ENCODE data around the gene MEX3B. TPM values are rescaled to one million over a fixed set of nuclear protein-coding genes. Genes with fewer than 3 reads are reported as not detected.

The MEX3B gene
- polyA plus RNA-seq (ENCODE audit: low read depth in 6 of 6): not detected

DNA sequence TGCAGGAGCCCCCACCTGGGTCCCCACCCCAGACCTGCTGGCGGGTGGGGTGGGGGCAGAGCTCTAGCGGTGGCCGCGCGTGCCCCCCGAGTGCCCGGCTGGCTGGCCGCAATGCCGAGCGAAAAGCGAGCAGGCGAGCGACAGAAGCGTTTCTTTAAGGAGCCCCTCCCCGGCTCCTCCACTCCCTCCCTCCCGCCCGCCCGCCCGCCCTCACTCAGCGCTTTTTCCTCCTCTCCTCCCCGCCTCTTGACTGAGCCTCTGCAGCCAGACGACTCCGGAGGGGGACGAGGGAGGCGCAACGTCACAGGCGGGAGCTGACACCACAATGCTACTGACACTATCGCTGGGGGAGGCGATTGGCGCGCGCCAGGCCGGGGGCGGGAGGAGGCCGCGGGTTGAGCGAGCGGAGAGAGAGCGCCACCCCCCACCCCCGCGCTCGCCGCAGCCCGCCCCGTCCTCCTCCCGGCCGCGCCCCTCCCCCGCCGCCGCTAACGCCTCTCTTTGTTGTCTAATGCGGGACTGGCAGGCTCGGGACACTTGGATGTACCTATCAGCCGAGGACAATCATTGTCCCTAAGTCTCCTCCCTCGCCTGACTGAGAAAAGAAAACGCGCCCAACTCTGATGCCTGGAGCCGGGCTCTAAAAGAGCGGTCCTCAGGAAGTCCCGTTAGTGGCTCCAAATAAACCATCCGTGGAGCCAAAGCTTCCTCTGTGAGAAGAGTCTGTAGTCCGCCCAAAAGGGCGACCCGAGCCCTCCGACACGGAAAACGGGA is at the start of gene MEX3B:
Gene MEX3B, minus strand, starts transcription at position 127 of the 774 bp plus-strand sequence. CDS start 313 bp downstream, outside the sequence.
- ATAC-seq (ENCODE audit: low read depth in 2 of 2): peak; percentile 38 to 41
- Mint-ChIP-seq H3K4me3 (peak within 1 kb of the TSS; percentile 89 to 96 (median 93)), H3K4me1 (peaks cover 13 to 22% (median 16%) of the 10 kb centered on the region in 3 donors), H3K9me3 (peaks cover 0 to 1% (median 0%) of the 10 kb centered on the region in 7 donors), H3K27ac (peak within 1 kb of the TSS; percentile 28 to 90 (median 73)), H3K27me3 (peaks cover 5 to 30% (median 9%) of the 10 kb centered on the region in 3 donors), H3K36me3 (no peaks in the 10 kb centered on the region)
- peak; percentile 72 for DNase-seq

DNA sequence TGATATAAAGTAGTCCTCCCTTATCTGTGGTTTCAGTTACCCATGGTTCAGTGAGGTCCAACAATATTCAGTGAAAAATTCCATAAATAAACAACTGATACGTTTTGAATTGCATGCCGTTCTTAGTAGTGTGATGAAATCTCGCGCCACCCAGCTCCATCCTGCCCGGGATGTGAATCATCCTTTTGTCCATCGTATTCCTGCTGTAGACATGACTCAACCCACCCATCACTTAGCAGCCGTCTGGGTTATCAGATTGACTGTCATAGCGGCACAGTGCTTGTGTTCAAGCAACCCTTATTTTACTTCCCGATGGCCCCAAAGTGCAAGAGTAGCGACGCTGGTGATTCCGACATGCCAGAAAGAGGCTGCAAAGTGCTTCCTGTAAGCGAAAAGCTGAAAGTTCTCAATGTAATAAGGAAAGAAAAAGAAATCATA is 48.0 kb upstream of the MEX3B start:
- Mint-ChIP-seq H3K27ac (no peak overlapping the region), H3K9me3 (peaks cover 0 to 7% (median 4%) of the 10 kb centered on the region in 7 donors), H3K27me3 (peaks cover 0 to 8% (median 7%) of the 10 kb centered on the region in 3 donors), H3K4me1 (no peaks in the 10 kb centered on the region), H3K36me3 (no peaks in the 10 kb centered on the region), H3K4me3 (no peak overlapping the region)
- no peak for ATAC-seq (ENCODE audit: low read depth in 2 of 2)
- no peak for DNase-seq

DNA sequence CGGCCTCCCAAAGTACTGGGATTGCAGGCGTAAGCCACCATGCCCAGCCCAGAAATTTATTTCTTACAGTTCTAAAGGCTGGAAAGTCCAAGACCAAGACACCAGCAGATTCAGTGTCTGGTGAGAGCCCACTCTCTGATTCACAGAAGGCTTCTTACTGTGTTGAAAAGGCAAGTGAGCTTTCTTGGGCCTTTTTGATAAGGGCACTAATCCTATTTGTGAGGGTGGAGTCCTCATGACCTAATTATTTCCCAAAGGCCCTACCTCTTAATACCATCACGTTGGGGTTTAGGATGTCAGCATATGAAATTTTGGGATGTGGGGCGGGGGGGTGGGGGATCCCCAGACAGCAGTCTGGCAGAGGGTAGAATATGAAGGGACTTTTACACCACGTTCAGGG is 47.5 kb upstream of the MEX3B start:
- Mint-ChIP-seq H3K36me3 (no peaks in the 10 kb centered on the region), H3K4me1 (no peaks in the 10 kb centered on the region), H3K27me3 (peaks cover 0 to 8% (median 7%) of the 10 kb centered on the region in 3 donors), H3K27ac (no peak overlapping the region), H3K4me3 (no peak overlapping the region), H3K9me3 (peaks cover 0 to 7% (median 4%) of the 10 kb centered on the region in 7 donors)
- DNase-seq (no peak), ATAC-seq (ENCODE audit: low read depth in 2 of 2) (no peak)

DNA sequence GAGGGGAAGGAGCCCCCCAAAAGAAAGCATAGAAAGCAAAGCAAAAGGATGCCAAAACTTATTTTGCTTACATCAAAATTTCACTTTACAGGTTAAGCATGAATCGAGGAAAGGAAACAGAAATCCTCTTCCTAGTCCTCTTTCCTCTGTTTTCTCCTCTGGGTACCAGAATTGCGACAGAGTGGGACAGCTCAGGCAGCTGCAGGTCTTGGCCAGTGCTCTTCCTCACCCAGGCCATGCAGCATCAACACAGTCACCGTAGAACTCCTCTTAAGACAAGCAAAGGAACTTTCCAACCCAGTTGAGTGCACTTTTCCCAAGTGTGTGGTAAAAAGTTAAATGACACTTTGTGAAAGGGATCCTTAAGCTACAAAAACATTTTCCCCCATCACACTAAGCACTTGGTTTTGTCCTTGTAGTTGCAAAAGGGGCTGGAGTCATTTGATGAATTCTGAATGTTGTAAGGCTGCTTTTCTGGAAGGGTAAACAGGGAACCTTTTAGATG is 45.9 kb upstream of the MEX3B start:
- Mint-ChIP-seq H3K4me3 (no peak overlapping the region), H3K36me3 (no peaks in the 10 kb centered on the region), H3K4me1 (no peaks in the 10 kb centered on the region), H3K27ac (no peak overlapping the region), H3K9me3 (peaks cover 0 to 7% (median 4%) of the 10 kb centered on the region in 7 donors), H3K27me3 (peaks cover 0 to 8% (median 7%) of the 10 kb centered on the region in 3 donors)
- ATAC-seq (ENCODE audit: low read depth in 2 of 2) (no peak), DNase-seq (no peak)

DNA sequence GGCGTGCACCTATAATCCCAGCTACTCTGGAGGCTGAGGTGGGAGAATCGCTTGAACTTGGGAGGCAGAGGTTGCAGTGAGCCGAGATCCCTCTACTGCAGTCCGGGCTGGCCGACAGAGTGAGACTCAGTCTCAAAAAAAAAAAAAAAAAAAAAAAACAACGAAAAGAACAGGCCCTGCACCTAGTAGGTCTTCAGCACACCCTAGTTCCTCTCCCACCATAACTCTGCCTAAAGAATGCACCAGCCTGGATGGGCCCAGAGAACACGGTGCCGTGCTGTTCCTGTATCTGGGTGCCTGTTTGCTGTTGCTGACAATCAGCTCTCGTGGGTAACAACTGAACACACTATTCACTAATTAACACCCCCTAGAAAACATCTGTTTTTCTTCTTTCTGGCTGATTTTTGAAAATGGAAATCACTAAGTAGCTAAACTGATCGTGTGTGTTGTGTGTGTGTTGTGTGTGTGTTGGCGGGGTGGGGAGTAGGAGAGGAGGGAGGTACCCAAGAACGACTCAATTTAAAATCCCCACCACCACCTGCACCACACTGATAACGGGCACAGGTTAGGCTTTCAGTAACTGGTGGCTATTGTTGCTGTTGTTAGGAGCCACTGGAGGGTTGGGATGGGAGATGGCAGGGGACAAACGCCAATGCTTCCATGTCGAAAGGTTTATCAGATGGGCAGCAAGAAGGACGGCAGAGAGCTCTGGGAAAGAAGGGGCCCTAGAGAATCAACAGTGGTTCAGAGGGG is 40.6 kb upstream of the MEX3B start:
- peaks cover 11 to 14% (median 14%) of the 10 kb centered on the region in 3 donors for H3K27me3 Mint-ChIP-seq
- ATAC-seq (ENCODE audit: low read depth in 2 of 2) (no peak), DNase-seq (no peak)
- no peaks in the 10 kb centered on the region for H3K4me1 Mint-ChIP-seq
- H3K27ac Mint-ChIP-seq: no peak overlapping the region
- no peak overlapping the region for H3K4me3 Mint-ChIP-seq
- no peaks in the 10 kb centered on the region for H3K36me3 Mint-ChIP-seq
- peaks cover 0 to 2% (median 0%) of the 10 kb centered on the region in 7 donors for H3K9me3 Mint-ChIP-seq

DNA sequence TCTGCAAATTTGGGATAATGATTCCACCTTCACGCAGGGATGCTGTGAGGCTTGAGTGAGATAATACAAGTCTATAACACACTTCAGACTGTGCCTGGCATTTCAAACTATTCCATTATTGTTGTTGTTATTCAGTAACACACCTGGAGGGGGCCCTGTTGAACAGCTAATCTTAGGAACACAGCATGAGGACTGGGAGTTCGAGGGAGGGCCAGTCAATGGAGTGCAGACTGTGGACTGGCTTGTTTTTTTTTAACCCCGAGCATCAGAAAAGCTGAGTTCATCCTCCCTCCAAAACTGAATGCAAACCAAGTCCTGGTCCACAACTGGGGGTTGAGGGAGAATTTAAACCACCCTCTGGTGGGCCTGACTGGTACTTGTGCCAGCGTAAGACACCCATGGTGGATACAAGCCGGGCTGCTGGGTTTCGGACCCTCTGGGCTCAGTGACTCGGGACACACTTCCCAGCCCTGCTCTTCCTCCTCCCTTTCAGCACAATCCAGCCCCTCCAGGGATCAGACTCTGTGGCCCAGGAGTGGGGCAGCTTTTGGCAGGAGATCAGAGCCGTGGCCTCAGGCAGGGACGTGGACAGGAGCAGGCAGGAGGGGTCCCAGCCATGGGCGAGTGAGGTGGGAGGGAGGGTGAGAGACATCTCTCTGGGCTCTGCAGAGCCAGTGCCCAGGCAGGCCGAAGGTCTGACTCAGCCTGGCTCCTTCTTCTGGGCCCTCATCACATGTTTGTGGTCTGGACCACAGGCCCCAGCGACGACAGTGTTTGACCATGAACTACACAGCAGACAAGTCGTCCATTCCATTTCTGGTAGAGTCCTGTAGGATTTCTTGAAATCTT is 36.3 kb upstream of the MEX3B start:
- Mint-ChIP-seq H3K27ac (peak overlapping the region in 1 of 6 donors; percentile 22), H3K36me3 (no peaks in the 10 kb centered on the region), H3K9me3 (peaks cover 0 to 4% (median 2%) of the 10 kb centered on the region in 7 donors), H3K4me1 (no peaks in the 10 kb centered on the region), H3K4me3 (no peak overlapping the region), H3K27me3 (peaks cover 29 to 39% (median 30%) of the 10 kb centered on the region in 3 donors)
- no peak for ATAC-seq (ENCODE audit: low read depth in 2 of 2)
- DNase-seq: no peak

DNA sequence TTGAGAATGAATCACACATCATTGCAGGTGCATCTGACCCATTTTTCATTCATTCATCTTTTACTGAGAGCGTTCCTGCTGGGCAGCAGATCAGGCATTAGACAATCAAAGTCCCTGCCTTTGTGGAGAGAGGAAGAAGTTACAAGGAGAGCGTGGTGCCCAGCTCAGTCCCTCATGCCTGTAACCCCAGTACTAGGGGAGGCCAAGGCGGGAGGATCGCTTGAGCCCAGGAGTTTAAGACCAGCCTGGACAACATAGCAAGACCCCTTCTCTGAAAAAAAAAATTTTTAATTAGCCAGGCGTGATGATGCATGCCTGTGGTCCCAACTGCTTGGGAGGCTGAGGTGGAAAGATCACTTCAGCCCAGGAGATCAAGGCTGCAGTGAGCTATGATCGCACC is 35.0 kb upstream of the MEX3B start:
- Mint-ChIP-seq H3K27me3 (peaks cover 30 to 47% (median 39%) of the 10 kb centered on the region in 3 donors), H3K27ac (peak overlapping the region in 1 of 6 donors; percentile 18), H3K9me3 (peaks cover 0 to 4% (median 2%) of the 10 kb centered on the region in 7 donors), H3K4me3 (no peak overlapping the region), H3K36me3 (no peaks in the 10 kb centered on the region), H3K4me1 (no peaks in the 10 kb centered on the region)
- DNase-seq (no peak), ATAC-seq (ENCODE audit: low read depth in 2 of 2) (no peak)

DNA sequence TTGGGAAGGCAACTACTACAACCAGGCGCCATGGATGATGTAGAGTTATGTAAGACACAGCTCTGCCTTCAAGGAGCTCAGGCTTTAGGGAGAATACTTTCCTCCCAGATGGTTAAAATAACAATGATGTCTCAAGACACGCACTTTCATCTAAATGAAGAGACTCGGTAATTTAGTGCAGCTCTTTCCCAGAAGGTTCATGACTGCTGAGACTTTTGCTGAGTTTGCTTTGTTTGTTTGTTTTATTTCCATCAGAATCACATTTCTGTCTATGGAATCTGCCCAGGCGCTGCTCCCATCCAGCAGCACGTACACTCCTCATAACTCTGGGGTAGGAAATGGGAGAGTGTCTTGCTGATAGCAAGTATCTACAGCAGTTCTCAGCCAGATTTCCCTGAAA is 33.9 kb upstream of the MEX3B start:
- Mint-ChIP-seq H3K27me3 (peaks cover 25 to 42% (median 33%) of the 10 kb centered on the region in 3 donors), H3K4me1 (no peaks in the 10 kb centered on the region), H3K4me3 (no peak overlapping the region)

DNA sequence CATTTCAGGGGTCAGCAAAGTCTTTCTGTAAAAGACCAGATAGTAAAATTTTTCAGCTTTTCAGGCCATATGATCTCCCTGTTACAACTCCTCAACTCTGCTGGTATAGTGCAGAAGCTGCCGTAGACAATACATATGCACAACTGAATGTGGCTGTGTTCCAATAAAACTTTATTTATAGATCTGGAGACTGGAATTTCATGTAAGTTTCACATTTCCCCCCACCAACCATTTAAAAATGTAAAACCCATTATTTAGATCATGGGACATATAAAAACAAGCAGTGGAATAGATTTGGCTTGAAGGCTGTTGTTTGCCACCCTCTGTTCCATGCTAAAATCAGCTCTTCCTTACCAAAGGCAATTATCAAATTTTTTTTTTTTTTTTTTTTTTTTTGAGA is 28.8 kb upstream of the MEX3B start:
- Mint-ChIP-seq H3K27ac (no peak overlapping the region), H3K4me1 (no peaks in the 10 kb centered on the region), H3K4me3 (no peak overlapping the region), H3K36me3 (no peaks in the 10 kb centered on the region), H3K27me3 (peaks cover 21 to 30% (median 27%) of the 10 kb centered on the region in 3 donors), H3K9me3 (peaks cover 0 to 5% (median 0%) of the 10 kb centered on the region in 7 donors)
- ATAC-seq (ENCODE audit: low read depth in 2 of 2) (no peak), DNase-seq (no peak)

More for the DNA sequence above, 33.9 kb upstream of the MEX3B start:
- Mint-ChIP-seq H3K9me3 (peaks cover 0 to 4% (median 2%) of the 10 kb centered on the region in 7 donors), H3K36me3 (no peaks in the 10 kb centered on the region), H3K27ac (no peak overlapping the region)
- ATAC-seq (ENCODE audit: low read depth in 2 of 2) (no peak), DNase-seq (no peak)

DNA sequence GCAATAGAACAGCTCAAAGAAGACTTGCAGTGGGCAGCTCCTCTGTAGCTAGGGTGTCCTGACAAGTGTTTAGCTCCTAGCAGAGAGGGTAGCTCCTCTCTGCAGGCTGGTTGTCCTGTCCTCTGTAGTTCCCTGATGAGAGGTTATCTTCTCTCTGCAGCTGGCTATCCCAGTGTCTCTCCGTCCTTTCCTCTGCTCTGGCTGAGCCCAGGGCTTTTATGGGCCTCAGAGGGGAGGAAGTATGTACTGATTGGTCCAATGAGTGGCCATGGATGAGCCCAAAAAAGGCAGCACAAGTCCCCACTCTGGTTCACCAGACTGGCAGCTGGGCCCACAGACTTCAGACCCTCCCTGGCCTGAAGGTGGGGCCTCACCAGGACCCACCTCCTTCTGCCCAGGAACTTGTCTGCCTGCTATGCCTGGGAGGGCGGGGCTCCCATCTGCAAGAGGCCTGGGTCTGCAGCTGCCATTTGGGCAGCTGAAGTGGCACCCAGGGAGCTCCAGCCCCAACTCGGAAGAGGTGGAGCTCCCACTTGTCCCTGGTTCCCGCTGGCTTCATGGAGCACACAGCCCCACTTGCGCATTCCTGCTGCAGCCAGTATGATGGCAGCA is 27.2 kb upstream of the MEX3B start:
- ATAC-seq (ENCODE audit: low read depth in 2 of 2) (no peak), DNase-seq (no peak)
- Mint-ChIP-seq H3K4me3 (no peak overlapping the region), H3K27me3 (peaks cover 13 to 26% (median 20%) of the 10 kb centered on the region in 3 donors), H3K27ac (no peak overlapping the region), H3K9me3 (peaks cover 0 to 4% (median 0%) of the 10 kb centered on the region in 7 donors), H3K4me1 (no peaks in the 10 kb centered on the region), H3K36me3 (no peaks in the 10 kb centered on the region)

DNA sequence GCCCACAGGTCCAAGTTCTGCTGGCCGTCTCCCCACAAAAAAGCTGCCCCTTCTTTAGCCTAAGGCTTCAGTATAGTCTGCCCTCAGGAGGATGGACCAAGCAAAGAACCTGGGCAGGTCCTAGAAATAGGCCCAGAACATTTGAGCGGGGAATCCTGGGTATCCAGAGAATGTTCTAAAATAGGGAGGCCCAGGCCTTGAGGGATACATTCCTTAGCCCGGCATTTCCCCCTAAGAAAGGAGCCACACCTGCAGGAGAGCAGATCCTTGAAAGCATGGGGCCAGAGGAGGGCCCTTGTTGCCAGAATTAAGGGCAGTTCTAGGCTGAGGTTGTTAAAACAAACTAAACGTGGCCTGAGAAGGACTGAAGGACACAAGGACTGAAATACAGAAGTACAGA is 20.6 kb upstream of the MEX3B start:
- Mint-ChIP-seq H3K27ac (no peak overlapping the region), H3K4me1 (peaks cover 0 to 11% (median 5%) of the 10 kb centered on the region in 3 donors), H3K36me3 (no peaks in the 10 kb centered on the region), H3K27me3 (peaks cover 19 to 51% (median 35%) of the 10 kb centered on the region in 3 donors), H3K9me3 (peaks cover 0 to 2% (median 0%) of the 10 kb centered on the region in 7 donors), H3K4me3 (no peak overlapping the region)
- DNase-seq (no peak), ATAC-seq (ENCODE audit: low read depth in 2 of 2) (no peak)

DNA sequence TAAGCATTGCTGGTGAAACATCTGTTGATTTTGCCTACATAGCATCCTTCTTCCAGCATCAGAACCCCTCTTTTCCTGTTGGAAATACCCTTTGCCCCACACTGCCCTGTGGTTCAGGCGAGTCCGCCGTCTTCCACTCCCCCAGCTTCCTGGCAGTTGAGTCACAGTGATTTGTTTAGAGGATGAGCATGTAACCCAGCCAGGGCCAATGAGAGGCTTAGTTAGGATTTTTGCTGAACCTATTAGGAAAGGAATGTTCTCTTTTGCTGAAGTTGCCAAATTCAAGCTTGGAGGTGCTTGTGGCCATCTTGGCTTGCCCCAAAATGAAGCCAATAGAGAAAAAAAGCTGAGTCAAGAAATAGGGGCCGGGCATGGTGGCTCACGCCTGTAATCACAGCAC is 19.0 kb upstream of the MEX3B start:
- Mint-ChIP-seq H3K36me3 (no peaks in the 10 kb centered on the region), H3K27ac (peak overlapping the region in 1 of 6 donors; percentile 52), H3K9me3 (peaks cover 0 to 2% (median 0%) of the 10 kb centered on the region in 7 donors), H3K4me3 (no peak overlapping the region), H3K27me3 (peaks cover 19 to 45% (median 36%) of the 10 kb centered on the region in 3 donors), H3K4me1 (peaks cover 4 to 17% (median 14%) of the 10 kb centered on the region in 3 donors)
- DNase-seq (no peak), ATAC-seq (ENCODE audit: low read depth in 2 of 2) (no peak)
